HepG2 (cell line): ENCODE results near the gene MAPK12. TPM values are rescaled to one million over a fixed set of nuclear protein-coding genes. Genes with fewer than 3 reads are reported as not detected.

Experiments
- CEBPG ChIP-seq: IDR thresholded peaks from 2 replicates; pipeline ENCODE4 v1.6.1; 2016
- MED8 ChIP-seq: sonication (generic); formaldehyde crosslinking; IDR thresholded peaks from 2 replicates; pipeline ENCODE4 v1.8.1; 2023; ENCODE audit warnings: mild to moderate bottlenecking, missing genetic modification reagents; ENCODE audit not compliant: insufficient replicate concordance
- NFATC3 ChIP-seq: sonication (generic); formaldehyde crosslinking; IDR thresholded peaks from 2 replicates; pipeline ENCODE4 v1.5.1; 2020; ENCODE audit warnings: mild to moderate bottlenecking, missing genetic modification reagents
- SMARCC2 ChIP-seq: fragments of 450-650 bp; IDR thresholded peaks from 2 replicates; pipeline ENCODE4 v1.6.1; 2017; ENCODE audit warnings: antibody characterized with exemption, mild to moderate bottlenecking
- SRF ChIP-seq: IDR thresholded peaks from 2 replicates; pipeline ENCODE4 v1.6.1; 2011; ENCODE audit warnings: mild to moderate bottlenecking, low read depth, low read length, moderate library complexity
- ZNF296 ChIP-seq: sonication (generic); formaldehyde crosslinking; conservative IDR thresholded peaks from 2 replicates; pipeline ENCODE4 v1.5.0; 2020; ENCODE audit warnings: mild to moderate bottlenecking, missing genetic modification reagents
- ZNF407 ChIP-seq: sonication (generic); formaldehyde crosslinking; IDR thresholded peaks from one replicate; pipeline ENCODE4 v1.5.1; 2020; ENCODE audit warnings: mild to moderate bottlenecking, missing genetic modification reagents; ENCODE audit errors: not compliant biosample characterization
- ZNF574 ChIP-seq: sonication (generic); formaldehyde crosslinking; IDR thresholded peaks from 2 replicates; pipeline ENCODE4 v1.4.0; 2020; ENCODE audit warnings: missing genetic modification reagents
- ZNF878 ChIP-seq: sonication (generic); formaldehyde crosslinking; IDR thresholded peaks from 2 replicates; pipeline ENCODE4 v1.8.1; 2023; ENCODE audit warnings: mild to moderate bottlenecking, missing genetic modification reagents, moderate library complexity
- polyA plus RNA-seq, 8 experiments: library from polyadenylated mRNA; depleted of rRNA in 3 of 8; stranded (reverse) in 7 of 8; unstranded in 1 of 8; fragments of >200 nt; fragmentation: Illumina TruSeq in 4 of 8; extraction: Trizol in 4 of 8; gene quantifications; 2 replicates each; pipeline versions ENCODE4 v1.2.1 to v1.2.3, GENCODE V29; 2011 to 2016; ENCODE audit warnings: low read depth in 4 of 8, missing spikeins in 1 of 8, mixed read lengths in 1 of 8; ENCODE audit not compliant: insufficient read depth in 1 of 8
- total RNA-seq, 5 experiments: library from RNA; depleted of rRNA; stranded (reverse); fragments of >200 nt; fragmentation: Illumina TruSeq; extraction: Trizol; gene quantifications; 2 replicates each; pipeline ENCODE4 v1.2.3, GENCODE V29; 2016; ENCODE audit warnings: low read depth in 1 of 5

Gene MAPK12
- total and polyA plus RNA-seq, 2 of the 13 experiments (the other 11 are each of a cell fraction or from before 2014, with no cell fraction given), result 22.2 to 23.3 TPM

GRCh38 chr22:50270666-50271394, 9.3 kb upstream of the MAPK12 start (continued):
- TF ChIP-seq ZNF407 (CRISPR knock-in tag), result no peak
- TF ChIP-seq SMARCC2, result no peak
- TF ChIP-seq CEBPG, result no peak
- peak; percentile 71 for TF ChIP-seq ZNF574 (CRISPR knock-in tag)
- TF ChIP-seq ZNF878, result 0 out of 2 replicates have a peak, but pooled peaks have one; percentile 42
- no peak for TF ChIP-seq MED8 (CRISPR knock-in tag)
- no peak for TF ChIP-seq SRF
- no peak for TF ChIP-seq ZNF296 (CRISPR knock-in tag)
- no peak for TF ChIP-seq NFATC3
